ENCODE results near the gene PEAR1. TPM values are rescaled to one million over a fixed set of nuclear protein-coding genes. Genes with fewer than 3 reads are reported as not detected.

Gene PEAR1
- total RNA-seq, 4 donors from 2014 or later = 4.3 to 11.2 (median 6.0) TPM

GRCh38 chr1:156845953-156846545 lies 47.5 kb upstream of the PEAR1 start:
- no peak for ATAC-seq
- no peak for DNase-seq
- intact Hi-C loops (cut with DNase I; ENCODE audit: low total_unique reads) = no loop called here
- Histone ChIP-seq H3K4me1 (no peaks in the 10 kb centered on the region), H3K27ac (no peak overlapping the region), H3K27me3 (peaks cover 17 to 39% (median 29%) of the 10 kb centered on the region in 3 donors), H3K9me3 (no peaks in the 10 kb centered on the region), H3K36me3 (no peaks in the 10 kb centered on the region), H3K4me3 (no peak overlapping the region)
- in situ Hi-C loops (cut with MboI; ENCODE audit: low sequenced_read_pairs in 4 of 4) = no loop called here
- TF ChIP-seq POLR2A (IDR thresholded peaks at IDR 0.05) = no peak

DNA sequence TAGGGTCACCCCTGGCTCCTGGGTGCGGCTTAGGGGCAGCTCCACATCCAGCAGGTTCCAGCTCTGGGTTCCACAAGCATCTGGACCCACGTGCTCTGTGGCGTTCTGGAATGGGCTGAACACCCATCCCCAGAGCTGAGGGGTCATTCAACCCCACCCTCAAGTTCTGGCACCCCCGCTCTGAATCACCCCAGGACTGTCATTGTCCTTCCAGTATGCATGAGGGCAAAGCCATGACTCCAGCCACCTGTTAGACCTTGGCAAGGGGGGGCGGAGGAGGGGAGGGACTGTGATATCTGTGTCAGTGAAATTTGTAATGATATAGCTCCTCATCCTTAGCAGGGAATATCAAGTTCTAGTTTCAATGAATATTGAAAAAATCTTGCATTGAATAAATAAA lies 46.9 kb upstream of the PEAR1 start:
- no peak for DNase-seq

DNA sequence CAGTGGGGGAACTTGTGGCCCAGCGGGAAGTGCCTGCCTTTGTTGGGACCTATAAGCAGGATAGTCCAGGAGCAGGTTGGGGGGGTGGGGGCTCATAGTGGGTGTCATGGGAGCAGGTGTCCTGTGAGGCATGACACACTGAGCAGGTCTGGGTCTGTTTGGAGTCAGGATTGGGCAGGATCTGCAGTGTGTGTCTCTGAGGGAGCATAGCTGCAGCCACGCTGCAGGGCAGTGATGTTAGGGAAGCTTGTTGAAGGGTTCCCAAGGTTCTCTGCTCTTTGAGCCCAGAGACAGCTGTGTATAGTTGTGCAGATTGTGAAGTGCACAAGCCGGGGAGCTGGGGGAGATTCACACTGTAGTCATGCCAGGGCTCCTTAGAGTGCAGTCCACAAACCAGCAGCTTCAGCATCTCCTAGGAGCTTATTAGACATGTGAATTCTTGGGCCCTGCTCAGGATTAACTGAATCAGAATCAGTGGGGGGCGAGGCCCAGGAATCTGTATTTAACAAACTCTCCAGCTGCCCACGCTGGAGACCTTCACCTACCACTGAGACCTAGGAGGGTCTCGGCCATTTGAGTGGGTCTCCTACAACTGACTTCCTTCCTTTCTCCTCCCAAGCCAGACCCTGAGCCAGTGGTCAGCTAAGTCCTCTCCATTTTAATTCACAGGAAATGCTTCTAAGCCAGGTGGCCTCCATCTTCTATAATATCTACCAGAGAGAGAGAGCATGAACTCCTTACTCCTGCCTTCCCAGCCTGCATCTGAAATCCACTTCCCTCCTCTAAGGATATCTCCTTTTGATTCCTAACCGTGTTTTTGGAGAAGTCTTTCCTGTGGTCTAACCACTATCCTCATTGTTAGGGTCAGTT lies 45.7 kb upstream of the PEAR1 start:
- TF ChIP-seq, protein P1, sequence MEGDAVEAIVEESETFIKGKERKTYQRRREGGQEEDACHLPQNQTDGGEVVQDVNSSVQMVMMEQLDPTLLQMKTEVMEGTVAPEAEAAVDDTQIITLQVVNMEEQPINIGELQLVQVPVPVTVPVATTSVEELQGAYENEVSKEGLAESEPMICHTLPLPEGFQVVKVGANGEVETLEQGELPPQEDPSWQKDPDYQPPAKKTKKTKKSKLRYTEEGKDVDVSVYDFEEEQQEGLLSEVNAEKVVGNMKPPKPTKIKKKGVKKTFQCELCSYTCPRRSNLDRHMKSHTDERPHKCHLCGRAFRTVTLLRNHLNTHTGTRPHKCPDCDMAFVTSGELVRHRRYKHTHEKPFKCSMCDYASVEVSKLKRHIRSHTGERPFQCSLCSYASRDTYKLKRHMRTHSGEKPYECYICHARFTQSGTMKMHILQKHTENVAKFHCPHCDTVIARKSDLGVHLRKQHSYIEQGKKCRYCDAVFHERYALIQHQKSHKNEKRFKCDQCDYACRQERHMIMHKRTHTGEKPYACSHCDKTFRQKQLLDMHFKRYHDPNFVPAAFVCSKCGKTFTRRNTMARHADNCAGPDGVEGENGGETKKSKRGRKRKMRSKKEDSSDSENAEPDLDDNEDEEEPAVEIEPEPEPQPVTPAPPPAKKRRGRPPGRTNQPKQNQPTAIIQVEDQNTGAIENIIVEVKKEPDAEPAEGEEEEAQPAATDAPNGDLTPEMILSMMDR (IDR thresholded peaks at IDR 0.05 in 4 of 5, conservative IDR thresholded peaks at IDR 0.05 in 1 of 5) = no peak
- TF ChIP-seq POLR2A (IDR thresholded peaks at IDR 0.05) = no peak
- DNase-seq = no peak

More for the DNA sequence above, 46.9 kb upstream of the PEAR1 start:
- in situ Hi-C loops (cut with MboI; ENCODE audit: low sequenced_read_pairs in 4 of 4) = no loop called here
- Histone ChIP-seq H3K27me3 (peaks cover 17 to 39% (median 29%) of the 10 kb centered on the region in 3 donors), H3K4me1 (peaks cover 0 to 1% of the 10 kb centered on the region in 2 donors), H3K4me3 (no peak overlapping the region), H3K27ac (no peak overlapping the region), H3K9me3 (no peaks in the 10 kb centered on the region), H3K36me3 (no peaks in the 10 kb centered on the region)
- TF ChIP-seq, protein P1 (IDR thresholded peaks at IDR 0.05 in 4 of 5, conservative IDR thresholded peaks at IDR 0.05 in 1 of 5) = no peak
- no peak for TF ChIP-seq POLR2A (IDR thresholded peaks at IDR 0.05)
- intact Hi-C loops (cut with DNase I; ENCODE audit: low total_unique reads) = no loop called here
- no peak for ATAC-seq

DNA sequence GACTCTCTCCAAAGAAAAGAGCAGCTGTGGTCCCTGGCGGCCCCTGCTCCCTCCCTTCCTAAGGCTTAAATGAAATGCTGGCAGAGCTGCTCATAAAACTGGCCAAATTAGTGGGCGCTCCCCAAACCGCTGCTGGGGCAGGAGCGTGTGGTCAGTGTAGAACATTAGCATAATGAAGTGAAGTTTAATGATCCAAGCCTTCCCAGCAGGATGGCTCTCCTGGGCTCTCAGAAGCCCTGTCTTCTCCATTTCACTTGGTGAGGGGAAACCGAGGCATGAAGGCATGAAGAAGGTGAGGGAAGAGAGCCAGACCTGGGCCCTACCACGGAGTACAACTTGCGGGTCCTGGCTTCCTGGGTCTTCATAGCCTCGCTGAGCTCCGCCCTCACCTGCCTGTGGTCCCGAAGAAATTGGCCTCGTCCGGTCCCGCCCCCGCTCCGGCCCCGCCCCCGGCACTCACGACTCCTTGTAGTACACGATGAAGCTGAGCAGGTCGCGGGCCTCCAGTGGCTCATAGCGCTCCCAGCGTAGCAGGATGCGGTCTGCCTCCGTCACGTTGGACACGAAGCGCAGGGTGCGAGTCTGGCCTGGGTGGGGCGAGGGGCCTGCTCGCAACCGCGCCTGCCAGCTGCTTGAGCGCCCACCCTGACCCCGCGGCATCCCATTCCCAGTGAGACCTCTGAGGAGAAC lies 44.9 kb upstream of the PEAR1 start:
- ATAC-seq (no peak), DNase-seq (no peak)
- H3K9me3 ChIP-seq = no peaks in the 10 kb centered on the region
- intact Hi-C loops (cut with DNase I; ENCODE audit: low total_unique reads) = no loop called here
- H3K27ac ChIP-seq = no peak overlapping the region
- peaks cover 17 to 34% (median 18%) of the 10 kb centered on the region in 3 donors for H3K27me3 ChIP-seq
- in situ Hi-C loops (cut with MboI; ENCODE audit: low sequenced_read_pairs in 4 of 4) = no loop called here
- peaks cover 0 to 17% of the 10 kb centered on the region in 2 donors for H3K4me1 ChIP-seq
- no peak overlapping the region for H3K4me3 ChIP-seq
- H3K36me3 ChIP-seq = no peaks in the 10 kb centered on the region
- TF ChIP-seq POLR2A (IDR thresholded peaks at IDR 0.05) = no peak
- TF ChIP-seq, protein P1 (IDR thresholded peaks at IDR 0.05 in 4 of 5, conservative IDR thresholded peaks at IDR 0.05 in 1 of 5) = no peak

More for the DNA sequence above, 45.7 kb upstream of the PEAR1 start:
- no peaks in the 10 kb centered on the region for H3K9me3 ChIP-seq
- H3K4me3 ChIP-seq = no peak overlapping the region
- intact Hi-C loops (cut with DNase I; ENCODE audit: low total_unique reads) (no loop called here), in situ Hi-C loops (cut with MboI; ENCODE audit: low sequenced_read_pairs in 4 of 4) (no loop called here)
- peaks cover 17 to 39% (median 26%) of the 10 kb centered on the region in 3 donors for H3K27me3 ChIP-seq
- H3K27ac ChIP-seq = no peak overlapping the region
- no peak for ATAC-seq
- peaks cover 0 to 13% of the 10 kb centered on the region in 2 donors for H3K4me1 ChIP-seq
- H3K36me3 ChIP-seq = no peaks in the 10 kb centered on the region

GRCh38 chr1:156849151-156849496 lies 44.4 kb upstream of the PEAR1 start:
- intact Hi-C loops (cut with DNase I; ENCODE audit: low total_unique reads) (no loop called here), in situ Hi-C loops (cut with MboI; ENCODE audit: low sequenced_read_pairs in 4 of 4) (no loop called here)
- DNase-seq (no peak), ATAC-seq (no peak)
- Histone ChIP-seq H3K4me3 (no peak overlapping the region), H3K27ac (no peak overlapping the region), H3K36me3 (no peaks in the 10 kb centered on the region), H3K4me1 (peaks cover 0 to 17% of the 10 kb centered on the region in 2 donors), H3K27me3 (peaks cover 13 to 29% (median 13%) of the 10 kb centered on the region in 3 donors), H3K9me3 (no peaks in the 10 kb centered on the region)
- TF ChIP-seq, protein P1 (IDR thresholded peaks at IDR 0.05 in 4 of 5, conservative IDR thresholded peaks at IDR 0.05 in 1 of 5) = no peak
- no peak for TF ChIP-seq POLR2A (IDR thresholded peaks at IDR 0.05)
